ENCODE measurements around the gene GLRX5. TPM values are rescaled to one million over a fixed set of nuclear protein-coding genes. Genes with fewer than 3 reads are reported as not detected.

GLRX5 gene
- total RNA-seq, 1 donor from 2014 or later: 33.4 TPM

- DNase-seq (ENCODE audit: low spot score): no peak
- H3K27ac Mint-ChIP-seq (ENCODE audit: unreplicated experiment): no peak overlapping the region
- no peak for TF ChIP-seq CTCF (IDR thresholded peaks at IDR 0.05)
- peaks cover 49% of the 10 kb centered on the region for H3K4me1 Mint-ChIP-seq (ENCODE audit: low read depth)
- H3K9me3 Mint-ChIP-seq (ENCODE audit: low read depth): no peaks in the 10 kb centered on the region
- H3K36me3 Mint-ChIP-seq (ENCODE audit: low read depth): peaks cover 5% of the 10 kb centered on the region
- no peak overlapping the region for H3K4me3 Mint-ChIP-seq (ENCODE audit: unreplicated experiment)
- H3K27me3 Mint-ChIP-seq (ENCODE audit: low read depth): no peaks in the 10 kb centered on the region
These were observed 35.5 kb upstream of the GLRX5 start for GRCh38 chr14:95499354-95499750.

- no peak for TF ChIP-seq CTCF (IDR thresholded peaks at IDR 0.05)
- no peak overlapping the region for H3K27ac Mint-ChIP-seq (ENCODE audit: unreplicated experiment)
- H3K9me3 Mint-ChIP-seq (ENCODE audit: low read depth): no peaks in the 10 kb centered on the region
- no peak for DNase-seq (ENCODE audit: low spot score)
- H3K27me3 Mint-ChIP-seq (ENCODE audit: low read depth): no peaks in the 10 kb centered on the region
- no peak overlapping the region for H3K4me3 Mint-ChIP-seq (ENCODE audit: unreplicated experiment)
- H3K36me3 Mint-ChIP-seq (ENCODE audit: low read depth): peaks cover 5% of the 10 kb centered on the region
- peaks cover 53% of the 10 kb centered on the region for H3K4me1 Mint-ChIP-seq (ENCODE audit: low read depth)
These were observed 34.6 kb upstream of the GLRX5 start for GRCh38 chr14:95500201-95500681.

- no peak for TF ChIP-seq CTCF (IDR thresholded peaks at IDR 0.05)
- H3K27me3 Mint-ChIP-seq (ENCODE audit: low read depth): no peaks in the 10 kb centered on the region
- H3K36me3 Mint-ChIP-seq (ENCODE audit: low read depth): peaks cover 5% of the 10 kb centered on the region
- H3K4me3 Mint-ChIP-seq (ENCODE audit: unreplicated experiment): no peak overlapping the region
- H3K9me3 Mint-ChIP-seq (ENCODE audit: low read depth): no peaks in the 10 kb centered on the region
- DNase-seq (ENCODE audit: low spot score): no peak
- H3K4me1 Mint-ChIP-seq (ENCODE audit: low read depth): peaks cover 52% of the 10 kb centered on the region
- H3K27ac Mint-ChIP-seq (ENCODE audit: unreplicated experiment): peak overlapping the region; percentile 73
These were observed 34.0 kb upstream of the GLRX5 start for GRCh38 chr14:95500772-95501401.

- no peak for DNase-seq (ENCODE audit: low spot score)
- Mint-ChIP-seq H3K4me3 (ENCODE audit: unreplicated experiment) (no peak overlapping the region), H3K4me1 (ENCODE audit: low read depth) (peaks cover 45% of the 10 kb centered on the region), H3K27ac (ENCODE audit: unreplicated experiment) (no peak overlapping the region), H3K27me3 (ENCODE audit: low read depth) (no peaks in the 10 kb centered on the region), H3K36me3 (ENCODE audit: low read depth) (peaks cover 5% of the 10 kb centered on the region), H3K9me3 (ENCODE audit: low read depth) (no peaks in the 10 kb centered on the region)
- TF ChIP-seq CTCF (IDR thresholded peaks at IDR 0.05): no peak
These were observed 32.4 kb upstream of the GLRX5 start for GRCh38 chr14:95502381-95502950.

GRCh38 chr14:95503365-95504134, 31.3 kb upstream of the GLRX5 start:
- Mint-ChIP-seq H3K4me1 (ENCODE audit: low read depth) (peaks cover 51% of the 10 kb centered on the region), H3K27ac (ENCODE audit: unreplicated experiment) (no peak overlapping the region), H3K36me3 (ENCODE audit: low read depth) (peaks cover 5% of the 10 kb centered on the region), H3K4me3 (ENCODE audit: unreplicated experiment) (no peak overlapping the region), H3K27me3 (ENCODE audit: low read depth) (no peaks in the 10 kb centered on the region), H3K9me3 (ENCODE audit: low read depth) (no peaks in the 10 kb centered on the region)
- no peak for TF ChIP-seq CTCF (IDR thresholded peaks at IDR 0.05)
- DNase-seq (ENCODE audit: low spot score): no peak
